Measurements from ENCODE around the gene RANBP10.
"Not testable (repeated sequence)": the region's sequence is repeated elsewhere in the genome, so short reads cannot be mapped to it uniquely, and the experiment has no call there.

DNA sequence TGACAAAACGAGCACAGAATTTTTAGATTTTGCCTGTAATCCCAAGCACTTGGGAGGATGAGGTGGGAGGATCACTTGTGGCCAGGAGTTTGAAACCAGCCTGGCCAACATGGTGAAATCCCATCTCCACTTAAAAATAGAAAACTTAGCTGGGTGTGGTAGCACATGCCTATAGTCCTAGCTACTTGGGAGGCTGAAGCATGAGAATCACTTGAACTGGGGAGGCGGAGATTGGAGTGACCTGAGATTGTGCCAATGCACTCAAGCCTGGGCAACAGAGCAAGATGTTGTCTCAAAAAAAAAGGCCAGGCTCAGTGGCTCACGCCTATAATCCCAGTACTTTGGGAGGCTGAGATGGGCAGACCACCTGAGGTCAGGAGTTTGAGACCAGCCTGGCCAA lies 55.0 kb downstream of the RANBP10 start:
- TF ChIP-seq, protein P1, sequence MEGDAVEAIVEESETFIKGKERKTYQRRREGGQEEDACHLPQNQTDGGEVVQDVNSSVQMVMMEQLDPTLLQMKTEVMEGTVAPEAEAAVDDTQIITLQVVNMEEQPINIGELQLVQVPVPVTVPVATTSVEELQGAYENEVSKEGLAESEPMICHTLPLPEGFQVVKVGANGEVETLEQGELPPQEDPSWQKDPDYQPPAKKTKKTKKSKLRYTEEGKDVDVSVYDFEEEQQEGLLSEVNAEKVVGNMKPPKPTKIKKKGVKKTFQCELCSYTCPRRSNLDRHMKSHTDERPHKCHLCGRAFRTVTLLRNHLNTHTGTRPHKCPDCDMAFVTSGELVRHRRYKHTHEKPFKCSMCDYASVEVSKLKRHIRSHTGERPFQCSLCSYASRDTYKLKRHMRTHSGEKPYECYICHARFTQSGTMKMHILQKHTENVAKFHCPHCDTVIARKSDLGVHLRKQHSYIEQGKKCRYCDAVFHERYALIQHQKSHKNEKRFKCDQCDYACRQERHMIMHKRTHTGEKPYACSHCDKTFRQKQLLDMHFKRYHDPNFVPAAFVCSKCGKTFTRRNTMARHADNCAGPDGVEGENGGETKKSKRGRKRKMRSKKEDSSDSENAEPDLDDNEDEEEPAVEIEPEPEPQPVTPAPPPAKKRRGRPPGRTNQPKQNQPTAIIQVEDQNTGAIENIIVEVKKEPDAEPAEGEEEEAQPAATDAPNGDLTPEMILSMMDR (IDR thresholded peaks at IDR 0.05) = not testable (repeated sequence)
- not testable (repeated sequence) for TF ChIP-seq POLR2A (IDR thresholded peaks at IDR 0.05)

All from testis (tissue), 2 donors.